A673 (cell line): ENCODE data around the gene RASGEF1C. TPM values are rescaled to one million over a fixed set of nuclear protein-coding genes. Genes with fewer than 3 reads are reported as not detected.

Source experiments
- BruUV-seq: library from RNA; stranded (reverse); fragments of 400-500 nt; replicated peaks from 2 replicates; lab custom pipeline; 2021; lab: Mats Ljungman, UMichigan
- CTCF ChIA-PET: fragments of 300-600 bp; sonication (Branson Sonifier 250); formaldehyde crosslinking; loops from one replicate; lab custom pipeline; 2022; ENCODE audit warnings: antibody characterized with exemption; lab: Charles Lee
- POLR2A ChIA-PET: fragments of 300-600 bp; sonication (Branson Sonifier 250); formaldehyde crosslinking; loops from one replicate; lab custom pipeline; 2022; ENCODE audit warnings: antibody characterized with exemption; ENCODE audit not compliant: low non-redundant PET; lab: Charles Lee
- DNase-seq: peaks from one replicate; pipeline ENCODE4 v3.0.0-alpha.2; 2015; ENCODE audit warnings: low spot score
- H3K27ac ChIP-seq: fragments of 200-600 bp; sonication (generic); 2 replicates; pipeline ENCODE4 v1.5.1; 2016; ENCODE audit warnings: mixed run types, low read depth, mild to moderate bottlenecking, mixed read lengths, antibody characterized with exemption, low read length; ENCODE audit not compliant: poor library complexity, severe bottlenecking
- H3K27me3 ChIP-seq: fragments of 200-600 bp; sonication (generic); replicated peaks from 2 replicates; pipeline ENCODE4 v1.6.1; 2017; ENCODE audit warnings: mixed run types, low read depth, mild to moderate bottlenecking, mixed read lengths, antibody characterized with exemption, low read length; ENCODE audit not compliant: insufficient read depth, poor library complexity
- H3K36me3 ChIP-seq: fragments of 200-600 bp; sonication (generic); 2 replicates; pipeline ENCODE4 v1.6.1; 2016; ENCODE audit warnings: mixed run types, mild to moderate bottlenecking, mixed read lengths, antibody characterized with exemption, low read length; ENCODE audit not compliant: insufficient read depth, poor library complexity, severe bottlenecking
- H3K4me1 ChIP-seq: fragments of 200-600 bp; sonication (generic); 2 replicates; pipeline ENCODE4 v1.6.1; 2017; ENCODE audit warnings: mixed run types, mild to moderate bottlenecking, mixed read lengths, antibody characterized with exemption, low read length; ENCODE audit not compliant: insufficient read depth, poor library complexity, severe bottlenecking
- H3K4me3 ChIP-seq: fragments of 200-600 bp; sonication (generic); 2 replicates; pipeline ENCODE4 v1.5.1; 2016; ENCODE audit warnings: low read depth, mixed run types, mild to moderate bottlenecking, mixed read lengths, low read length; ENCODE audit not compliant: poor library complexity, severe bottlenecking
- H3K9me3 ChIP-seq: fragments of 200-600 bp; sonication (generic); 2 replicates; pipeline ENCODE4 v1.6.1; 2016; ENCODE audit warnings: mixed run types, low read depth, mild to moderate bottlenecking, mixed read lengths, antibody characterized with exemption, low read length; ENCODE audit not compliant: poor library complexity, severe bottlenecking
- CTCF ChIP-seq: fragments of 300-800, 200-600 bp; sonication (generic); conservative IDR thresholded peaks from 2 replicates; pipeline ENCODE4 v1.5.1; 2017; ENCODE audit warnings: low read depth, mild to moderate bottlenecking, antibody characterized with exemption, low read length, moderate library complexity, mixed read lengths
- EZH2 ChIP-seq: fragments of 200-600 bp; sonication (generic); IDR thresholded peaks from 2 replicates; pipeline ENCODE4 v1.6.1; 2017; ENCODE audit warnings: borderline replicate concordance, low read depth, mild to moderate bottlenecking, mixed read lengths, antibody characterized with exemption, low read length; ENCODE audit not compliant: poor library complexity, severe bottlenecking
- intact Hi-C: fragments of 100-400 bp; cut with micrococcal nuclease; formaldehyde crosslinking; loops from one replicate; pipeline ENCODE4 v1.10.0; 2022; ENCODE audit not compliant: unreplicated experiment
- total RNA-seq: library from RNA; stranded (reverse); gene quantifications from 2 replicates; pipeline ENCODE4 v1.2.3, GENCODE V29; 2021

The RASGEF1C gene
- total RNA-seq, 1 experiment from 2014 or later: not detected

GRCh38 chr5:180222056-180222455, 13.0 kb upstream of the RASGEF1C start:
- Histone ChIP-seq H3K27me3 (no peaks in the 10 kb centered on the region), H3K36me3 (no peaks in the 10 kb centered on the region), H3K27ac (no peak overlapping the region), H3K9me3 (no peaks in the 10 kb centered on the region), H3K4me3 (no peak overlapping the region), H3K4me1 (no peaks in the 10 kb centered on the region)
- CTCF ChIA-PET: no interaction called here
- DNase-seq: no peak
- intact Hi-C loops: no loop called here
- POLR2A ChIA-PET: no interaction called here
- BruUV-seq: no TSS peak
- TF ChIP-seq CTCF (no peak), EZH2 (no peak)

- BruUV-seq: no TSS peak
- intact Hi-C loops: no loop called here
- TF ChIP-seq CTCF: no peak
- no peak for TF ChIP-seq EZH2
These were observed 8.8 kb upstream of the RASGEF1C start for GRCh38 chr5:180217797-180218196.

GRCh38 chr5:180216646-180217171, 7.7 kb upstream of the RASGEF1C start:
- intact Hi-C loops: no loop called here
- no peak for TF ChIP-seq CTCF
- TF ChIP-seq EZH2: no peak
- no TSS peak for BruUV-seq
- Histone ChIP-seq H3K4me1 (no peaks in the 10 kb centered on the region), H3K4me3 (no peak overlapping the region), H3K36me3 (no peaks in the 10 kb centered on the region), H3K27ac (no peak overlapping the region), H3K9me3 (no peaks in the 10 kb centered on the region), H3K27me3 (no peaks in the 10 kb centered on the region)
- POLR2A ChIA-PET: no interaction called here
- CTCF ChIA-PET: no interaction called here
- no peak for DNase-seq

More at GRCh38 chr5:180217797-180218196, 8.8 kb upstream of the RASGEF1C start:
- no peak overlapping the region for H3K27ac ChIP-seq
- no peak overlapping the region for H3K4me3 ChIP-seq
- H3K4me1 ChIP-seq: no peaks in the 10 kb centered on the region
- DNase-seq: no peak
- no peaks in the 10 kb centered on the region for H3K36me3 ChIP-seq
- CTCF ChIA-PET: no interaction called here
- H3K9me3 ChIP-seq: no peaks in the 10 kb centered on the region
- no peaks in the 10 kb centered on the region for H3K27me3 ChIP-seq
- POLR2A ChIA-PET: no interaction called here
